ENCODE measurements around the gene STOX2.

DNA sequence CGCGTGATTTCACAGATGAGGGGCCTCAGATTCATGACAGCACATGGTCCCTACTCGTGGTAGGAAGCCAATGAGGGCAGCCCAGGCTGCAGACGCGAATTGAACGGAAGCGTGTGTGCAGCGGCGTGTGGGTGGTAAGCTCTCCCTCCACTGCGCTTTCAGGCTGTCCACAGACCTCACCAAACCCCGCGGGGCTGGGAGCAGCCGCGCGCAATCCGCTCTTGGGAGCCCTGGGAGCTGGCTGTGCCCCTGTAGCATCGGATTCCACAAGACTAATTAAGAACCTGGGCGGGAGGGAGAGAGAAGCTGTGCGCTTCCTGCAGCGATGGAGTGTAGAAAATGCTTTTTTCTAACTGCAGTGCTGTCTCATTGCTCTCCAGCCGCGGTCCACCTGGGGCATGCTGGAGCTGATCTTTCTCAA lies 134.9 kb downstream of the STOX2 start:
- TF ChIP-seq, protein P1, sequence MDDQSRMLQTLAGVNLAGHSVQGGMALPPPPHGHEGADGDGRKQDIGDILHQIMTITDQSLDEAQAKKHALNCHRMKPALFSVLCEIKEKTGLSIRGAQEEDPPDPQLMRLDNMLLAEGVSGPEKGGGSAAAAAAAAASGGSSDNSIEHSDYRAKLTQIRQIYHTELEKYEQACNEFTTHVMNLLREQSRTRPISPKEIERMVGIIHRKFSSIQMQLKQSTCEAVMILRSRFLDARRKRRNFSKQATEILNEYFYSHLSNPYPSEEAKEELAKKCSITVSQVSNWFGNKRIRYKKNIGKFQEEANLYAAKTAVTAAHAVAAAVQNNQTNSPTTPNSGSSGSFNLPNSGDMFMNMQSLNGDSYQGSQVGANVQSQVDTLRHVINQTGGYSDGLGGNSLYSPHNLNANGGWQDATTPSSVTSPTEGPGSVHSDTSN (IDR thresholded peaks at IDR 0.05; ENCODE audit: insufficient replicate concordance, low read depth, low read length) = no peak
- TF ChIP-seq BRCA1 (IDR thresholded peaks at IDR 0.05; ENCODE audit: low read depth, low read length) = no peak
- no peak for TF ChIP-seq YY1 (IDR thresholded peaks at IDR 0.05; ENCODE audit: low read depth, low read length)
- TF ChIP-seq, protein P2, sequence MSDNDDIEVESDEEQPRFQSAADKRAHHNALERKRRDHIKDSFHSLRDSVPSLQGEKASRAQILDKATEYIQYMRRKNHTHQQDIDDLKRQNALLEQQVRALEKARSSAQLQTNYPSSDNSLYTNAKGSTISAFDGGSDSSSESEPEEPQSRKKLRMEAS (IDR thresholded peaks at IDR 0.05; ENCODE audit: low read depth, low read length) = no peak
- no peak for TF ChIP-seq BHLHE40 (IDR thresholded peaks at IDR 0.05; ENCODE audit: borderline replicate concordance in 1 of 2, low read depth in 2 of 2, low read length in 1 of 2)
- TF ChIP-seq, protein P3, sequence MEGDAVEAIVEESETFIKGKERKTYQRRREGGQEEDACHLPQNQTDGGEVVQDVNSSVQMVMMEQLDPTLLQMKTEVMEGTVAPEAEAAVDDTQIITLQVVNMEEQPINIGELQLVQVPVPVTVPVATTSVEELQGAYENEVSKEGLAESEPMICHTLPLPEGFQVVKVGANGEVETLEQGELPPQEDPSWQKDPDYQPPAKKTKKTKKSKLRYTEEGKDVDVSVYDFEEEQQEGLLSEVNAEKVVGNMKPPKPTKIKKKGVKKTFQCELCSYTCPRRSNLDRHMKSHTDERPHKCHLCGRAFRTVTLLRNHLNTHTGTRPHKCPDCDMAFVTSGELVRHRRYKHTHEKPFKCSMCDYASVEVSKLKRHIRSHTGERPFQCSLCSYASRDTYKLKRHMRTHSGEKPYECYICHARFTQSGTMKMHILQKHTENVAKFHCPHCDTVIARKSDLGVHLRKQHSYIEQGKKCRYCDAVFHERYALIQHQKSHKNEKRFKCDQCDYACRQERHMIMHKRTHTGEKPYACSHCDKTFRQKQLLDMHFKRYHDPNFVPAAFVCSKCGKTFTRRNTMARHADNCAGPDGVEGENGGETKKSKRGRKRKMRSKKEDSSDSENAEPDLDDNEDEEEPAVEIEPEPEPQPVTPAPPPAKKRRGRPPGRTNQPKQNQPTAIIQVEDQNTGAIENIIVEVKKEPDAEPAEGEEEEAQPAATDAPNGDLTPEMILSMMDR (IDR thresholded peaks at IDR 0.05 in 2 of 3, conservative IDR thresholded peaks at IDR 0.05 in 1 of 3; ENCODE audit: control insufficient read depth in 2 of 3, extremely low read depth in 1 of 3, insufficient read depth in 1 of 3, low read depth in 3 of 3, low read length in 3 of 3) = no peak
- no peak for TF ChIP-seq CHD4 (IDR thresholded peaks at IDR 0.05)
- no peak for TF ChIP-seq JUND (IDR thresholded peaks at IDR 0.05; ENCODE audit: low read depth, low read length)

Measured in GM12878 (cell line).